Thymus (tissue), 11 donors: ENCODE results near the gene CNTNAP5. TPM values are rescaled to one million over a fixed set of nuclear protein-coding genes. Genes with fewer than 3 reads are reported as not detected.

ENCODE experiments used
- DNase-seq, 9 donors: peaks; one replicate each; pipeline ENCODE4 v3.0.0-alpha.2; 2013; ENCODE audit warnings: low spot score in 9 of 9, low read depth in 6 of 9, missing footprints in 1 of 9
- H3K27ac ChIP-seq, 2 donors: one replicate each; pipeline ENCODE4 v1.5.1; 2013; ENCODE audit warnings: control low read depth in 1 of 2, low read depth in 1 of 2, low read length in 1 of 2, mild to moderate bottlenecking in 1 of 2, moderate library complexity in 1 of 2
- H3K27me3 ChIP-seq, 2 donors: one replicate each; pipeline ENCODE4 v1.5.1; 2013; ENCODE audit warnings: low read length in 1 of 2; ENCODE audit not compliant: control insufficient read depth in 2 of 2, insufficient read depth in 1 of 2
- H3K36me3 ChIP-seq, 2 donors: one replicate each; pipeline ENCODE4 v1.5.1; 2013; ENCODE audit warnings: low read length in 1 of 2, mild to moderate bottlenecking in 1 of 2, moderate library complexity in 1 of 2; ENCODE audit not compliant: control insufficient read depth in 2 of 2, insufficient read depth in 2 of 2
- H3K4me1 ChIP-seq, 2 donors: one replicate each; pipeline ENCODE4 v1.5.1; 2013; ENCODE audit warnings: low read length in 2 of 2; ENCODE audit not compliant: control insufficient read depth in 2 of 2, insufficient read depth in 2 of 2
- H3K4me3 ChIP-seq, 2 donors: one replicate each; pipeline ENCODE4 v1.5.1; 2013; ENCODE audit warnings: low read length in 2 of 2, control low read depth in 1 of 2, mild to moderate bottlenecking in 1 of 2
- H3K9me3 ChIP-seq, 2 donors: one replicate each; pipeline ENCODE4 v1.5.1; 2013; ENCODE audit warnings: low read length in 1 of 2, mild to moderate bottlenecking in 1 of 2; ENCODE audit not compliant: control insufficient read depth in 2 of 2, insufficient read depth in 1 of 2
- WGBS: extraction: QIAGEN DNeasy Blood & Tissue Kit; methylation state at CpG from one replicate; pipeline ENCODE4 v1.1.7; 2013; 5-methylcytosine and 5-hydroxymethylcytosine counted together
- polyA plus RNA-seq: library from polyadenylated mRNA; stranded (reverse); fragments of 200-250 nt; gene quantifications from one replicate; pipeline ENCODE4 v1.2.3, GENCODE V29; 2013
- total RNA-seq: library from RNA; stranded (reverse); fragments of 120-200 nt; gene quantifications from one replicate; pipeline ENCODE4 v1.2.4, GENCODE V29; 2013
- donor health status: healthy.

Gene CNTNAP5
- total and polyA plus RNA-seq, 2 donors = 0.02 to 0.14 TPM

- Histone ChIP-seq H3K9me3 (no peaks in the 10 kb centered on the region), H3K36me3 (no peaks in the 10 kb centered on the region), H3K27me3 (no peaks in the 10 kb centered on the region), H3K4me3 (no peak overlapping the region), H3K27ac (no peak overlapping the region), H3K4me1 (no peaks in the 10 kb centered on the region)
- DNase-seq = no peak
- 91% methylated on average over 1 of the region's 1 CpG for WGBS
Observed at GRCh38 chr2:124652099-124652498, 627.0 kb downstream of the CNTNAP5 start.

DNA sequence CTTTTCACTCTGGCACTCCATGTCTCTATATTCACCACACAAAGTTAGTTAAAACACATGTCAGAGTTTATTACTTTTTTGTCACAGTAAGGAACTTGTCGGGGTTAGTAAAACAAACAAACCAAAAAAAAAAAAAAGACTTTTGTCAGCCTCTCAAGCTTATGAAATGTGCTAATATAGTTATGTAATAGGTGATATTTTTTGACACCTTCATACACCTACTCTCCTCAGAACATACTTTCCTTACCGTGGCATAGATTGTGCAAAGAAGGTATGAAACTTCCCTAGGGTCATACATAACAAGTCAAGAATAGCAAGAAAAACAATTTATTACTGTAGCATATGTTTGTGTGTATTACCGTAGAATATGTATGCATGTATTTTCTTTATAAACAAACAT is 633.3 kb downstream of the CNTNAP5 start:
- Histone ChIP-seq H3K27ac (no peak overlapping the region), H3K4me3 (no peak overlapping the region), H3K9me3 (no peaks in the 10 kb centered on the region), H3K36me3 (no peaks in the 10 kb centered on the region), H3K4me1 (no peaks in the 10 kb centered on the region), H3K27me3 (no peaks in the 10 kb centered on the region)
- DNase-seq = no peak
- WGBS = 90% methylated on average over 3 of the region's 3 CpGs

DNA sequence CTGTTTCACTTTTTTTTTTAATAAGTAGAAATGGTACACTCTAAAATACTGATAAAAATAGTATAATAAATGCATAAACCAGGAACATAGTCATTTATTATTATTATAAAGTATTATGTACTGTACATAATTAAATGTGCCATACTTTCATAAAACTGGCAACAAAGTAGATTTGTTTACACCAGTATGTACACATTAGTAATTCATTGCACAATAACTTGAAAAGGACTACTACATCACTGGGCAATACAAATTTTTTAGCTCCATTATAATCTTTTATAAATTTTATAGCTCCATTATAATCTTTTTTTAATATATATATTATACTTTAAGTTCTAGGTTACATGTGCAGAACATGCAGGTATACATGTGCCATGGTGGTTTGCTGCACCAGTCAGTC is 636.5 kb downstream of the CNTNAP5 start:
- Histone ChIP-seq H3K4me3 (no peak overlapping the region), H3K27me3 (no peaks in the 10 kb centered on the region), H3K4me1 (no peaks in the 10 kb centered on the region), H3K27ac (no peak overlapping the region), H3K36me3 (no peaks in the 10 kb centered on the region), H3K9me3 (no peaks in the 10 kb centered on the region)
- no peak for DNase-seq

DNA sequence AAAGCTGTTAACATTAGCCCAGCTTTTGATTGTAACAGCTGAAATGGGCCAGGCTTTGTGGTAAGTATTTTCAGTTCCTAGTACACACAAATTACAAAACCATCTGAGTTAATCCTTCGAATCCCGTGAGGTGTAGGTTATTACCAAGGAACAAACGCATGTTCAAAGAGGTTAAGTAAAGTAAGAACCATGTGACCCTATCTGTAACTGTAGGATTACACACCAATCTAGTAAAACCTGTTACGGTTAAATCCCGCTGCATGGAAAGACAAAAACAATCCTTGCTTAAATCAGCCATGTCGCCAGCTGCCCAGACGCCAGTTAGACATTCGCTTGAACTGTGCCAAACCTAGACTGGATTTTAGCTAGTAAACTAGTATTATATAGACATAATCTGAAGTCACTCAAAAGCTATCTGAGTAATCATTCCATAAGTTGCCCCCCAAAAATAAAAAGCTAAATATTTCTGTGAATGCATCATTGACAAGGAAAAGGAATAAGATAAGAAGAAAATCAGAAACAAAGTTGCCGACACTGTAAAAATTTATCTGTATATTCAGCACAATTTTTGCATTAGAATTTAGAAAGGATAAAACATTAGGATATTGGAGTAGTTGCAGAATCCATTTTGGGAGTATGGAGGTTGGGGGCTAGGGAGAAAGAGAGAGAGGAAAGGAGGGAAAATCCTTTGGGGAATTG is 638.0 kb downstream of the CNTNAP5 start:
- Histone ChIP-seq H3K4me3 (no peak overlapping the region), H3K27ac (no peak overlapping the region), H3K27me3 (no peaks in the 10 kb centered on the region), H3K4me1 (no peaks in the 10 kb centered on the region), H3K9me3 (no peaks in the 10 kb centered on the region), H3K36me3 (no peaks in the 10 kb centered on the region)
- 95% methylated on average over 9 of the region's 9 CpGs for WGBS
- DNase-seq = no peak

DNA sequence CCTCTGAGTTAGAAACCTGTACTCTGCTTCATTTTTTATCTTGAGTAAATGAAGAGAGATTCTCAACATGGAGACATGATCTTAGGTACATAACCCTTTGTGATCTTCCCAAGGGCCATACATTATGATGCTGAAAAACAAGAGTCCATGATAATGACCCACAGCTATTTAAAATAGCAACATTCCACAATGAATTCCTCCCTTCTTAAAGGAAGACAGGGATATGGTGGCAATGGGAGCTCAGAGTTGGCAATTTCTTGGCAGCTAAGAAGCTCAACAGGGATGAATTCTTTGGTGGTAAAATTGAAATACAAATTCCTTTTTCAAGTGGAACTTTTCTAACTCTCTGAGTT is 638.5 kb downstream of the CNTNAP5 start:
- no peaks in the 10 kb centered on the region for H3K36me3 ChIP-seq
- no peak overlapping the region for H3K4me3 ChIP-seq
- H3K27me3 ChIP-seq = no peaks in the 10 kb centered on the region
- H3K4me1 ChIP-seq = no peaks in the 10 kb centered on the region
- no peak for DNase-seq
- no peak overlapping the region for H3K27ac ChIP-seq
- no peaks in the 10 kb centered on the region for H3K9me3 ChIP-seq

GRCh38 chr2:124664363-124664762 is 639.3 kb downstream of the CNTNAP5 start:
- H3K36me3 ChIP-seq = no peaks in the 10 kb centered on the region
- H3K4me1 ChIP-seq = no peaks in the 10 kb centered on the region
- DNase-seq = no peak
- H3K9me3 ChIP-seq = no peaks in the 10 kb centered on the region
- no peak overlapping the region for H3K27ac ChIP-seq
- no peak overlapping the region for H3K4me3 ChIP-seq
- H3K27me3 ChIP-seq = no peaks in the 10 kb centered on the region
- 90% methylated on average over 5 of the region's 5 CpGs for WGBS

GRCh38 chr2:124666976-124667375 is 641.9 kb downstream of the CNTNAP5 start:
- DNase-seq = no peak
- H3K36me3 ChIP-seq = no peaks in the 10 kb centered on the region

GRCh38 chr2:124668161-124668560 is 643.1 kb downstream of the CNTNAP5 start:
- no peak overlapping the region for H3K27ac ChIP-seq
- no peak overlapping the region for H3K4me3 ChIP-seq
- no peaks in the 10 kb centered on the region for H3K27me3 ChIP-seq
- peaks cover 0 to 3% of the 10 kb centered on the region in 2 donors for H3K9me3 ChIP-seq
- DNase-seq = no peak
- 68% methylated on average over 2 of the region's 2 CpGs for WGBS
- no peaks in the 10 kb centered on the region for H3K36me3 ChIP-seq
- no peaks in the 10 kb centered on the region for H3K4me1 ChIP-seq

More at GRCh38 chr2:124666976-124667375, 641.9 kb downstream of the CNTNAP5 start:
- H3K4me3 ChIP-seq = no peak overlapping the region
- H3K4me1 ChIP-seq = no peaks in the 10 kb centered on the region
- peaks cover 0 to 3% of the 10 kb centered on the region in 2 donors for H3K9me3 ChIP-seq
- no peak overlapping the region for H3K27ac ChIP-seq
- no peaks in the 10 kb centered on the region for H3K27me3 ChIP-seq
- 90% methylated on average over 2 of the region's 2 CpGs for WGBS

- Histone ChIP-seq H3K4me3 (no peak overlapping the region), H3K27ac (no peak overlapping the region), H3K4me1 (no peaks in the 10 kb centered on the region), H3K27me3 (no peaks in the 10 kb centered on the region), H3K36me3 (no peaks in the 10 kb centered on the region), H3K9me3 (peaks cover 0 to 3% of the 10 kb centered on the region in 2 donors)
- no peak for DNase-seq
Observed at GRCh38 chr2:124670187-124670586, 645.1 kb downstream of the CNTNAP5 start.

DNA sequence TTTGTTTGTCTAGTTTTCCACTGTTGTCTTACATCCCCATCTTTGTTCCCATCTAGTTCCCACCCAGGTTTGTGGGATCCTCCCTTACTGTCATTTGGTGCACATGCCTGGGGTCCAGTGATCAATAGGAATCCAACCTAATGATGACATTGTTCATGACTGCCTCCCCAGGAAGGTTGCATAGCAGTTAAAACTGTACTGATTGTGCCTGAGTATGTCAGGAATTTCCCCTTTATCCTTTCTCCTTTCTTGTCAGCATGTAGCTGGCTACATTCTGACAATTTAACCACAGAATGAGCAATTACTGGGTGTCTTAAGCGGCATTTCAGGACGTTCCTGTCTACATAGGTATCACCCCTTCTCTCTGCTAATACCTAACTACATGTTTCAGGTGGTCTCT is 653.0 kb downstream of the CNTNAP5 start:
- 93% methylated on average over 2 of the region's 2 CpGs for WGBS

More for the DNA sequence above, 653.0 kb downstream of the CNTNAP5 start:
- Histone ChIP-seq H3K36me3 (no peaks in the 10 kb centered on the region), H3K27me3 (no peaks in the 10 kb centered on the region), H3K4me1 (no peaks in the 10 kb centered on the region), H3K4me3 (no peak overlapping the region), H3K27ac (no peak overlapping the region), H3K9me3 (no peaks in the 10 kb centered on the region)
- DNase-seq = no peak
